ENCODE measurements around the gene DSTN. TPM values are rescaled to one million over a fixed set of nuclear protein-coding genes. Genes with fewer than 3 reads are reported as not detected.

The DSTN gene
- 10 to 100 TPM; 91.2 to 94.3 TPM for total RNA-seq

DNA sequence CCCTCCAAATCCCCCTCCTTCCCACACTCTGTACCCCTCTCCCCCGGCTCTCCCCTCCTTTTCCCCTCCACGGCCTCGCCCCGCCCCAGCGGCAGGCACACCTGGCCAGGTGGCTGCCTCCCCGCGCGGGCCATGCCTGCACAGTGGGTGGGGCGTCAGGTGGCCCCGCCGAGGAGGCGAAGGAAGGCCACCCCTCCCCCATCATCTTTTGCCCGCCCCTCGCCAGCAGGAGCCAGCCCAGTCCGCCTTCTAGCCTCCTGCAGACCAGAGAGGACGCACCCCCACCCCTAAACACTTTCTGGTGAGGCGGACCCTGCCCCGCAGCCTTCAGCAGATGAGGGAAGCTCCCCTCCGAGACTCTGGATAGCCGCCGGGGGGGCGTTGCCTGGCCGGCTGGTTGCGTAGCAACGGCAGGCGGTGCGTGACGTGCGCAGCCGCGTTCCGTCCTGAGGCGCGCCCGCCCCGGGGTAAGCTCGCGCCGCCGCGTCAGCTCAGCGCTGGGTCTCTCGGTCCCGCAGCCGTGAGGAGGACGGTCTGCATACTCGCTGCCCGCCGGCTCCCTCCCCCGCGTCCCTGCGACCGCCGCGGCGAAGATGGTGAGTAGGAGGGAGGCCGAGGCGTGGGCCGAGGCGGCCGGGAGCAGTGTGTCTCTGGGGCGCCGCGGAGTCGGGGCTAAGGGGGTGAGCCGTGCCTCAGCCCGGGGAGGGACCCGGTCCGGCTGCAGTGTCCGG is at the start of gene DSTN:
TSS of gene DSTN (plus strand) at position 460 of the 731 bp plus-strand sequence. CDS start at position 594, 134 bp downstream.
- intact Hi-C loops (cut with micrococcal nuclease) = loop anchor here (1.0 to 2.0 kb wide), 6 partner anchors 9 to 399 kb away; partner anchors contain the start of genes MGME1, RRBP1 and SNX5
- H3K9me3 Mint-ChIP-seq = no peaks in the 10 kb centered on the region
- H3K36me3 Mint-ChIP-seq = no peaks in the 10 kb centered on the region
- peak within 1 kb of the TSS; percentile 79 for H3K27ac Mint-ChIP-seq
- ChIA-PET POLR2A (interaction anchor here (0.6 to 3.0 kb wide), 9 partner anchors 9 to 398 kb away, joined by 3 to 31 read pairs (median 12); partner anchors contain the start of genes MGME1, RRBP1 and SNX5), CTCF (interaction anchor here (0.6 to 3.1 kb wide), 15 partner anchors 9 to 426 kb away, joined by 3 to 20 read pairs (median 5); partner anchors contain the start of genes BFSP1 and RRBP1)
- DNase-seq = peak; percentile 90
- no peaks in the 10 kb centered on the region for H3K27me3 Mint-ChIP-seq
- peaks cover 27% of the 10 kb centered on the region for H3K4me1 Mint-ChIP-seq (ENCODE audit: low read depth)
- peak within 1 kb of the TSS; percentile 90 for H3K4me3 Mint-ChIP-seq

DNA sequence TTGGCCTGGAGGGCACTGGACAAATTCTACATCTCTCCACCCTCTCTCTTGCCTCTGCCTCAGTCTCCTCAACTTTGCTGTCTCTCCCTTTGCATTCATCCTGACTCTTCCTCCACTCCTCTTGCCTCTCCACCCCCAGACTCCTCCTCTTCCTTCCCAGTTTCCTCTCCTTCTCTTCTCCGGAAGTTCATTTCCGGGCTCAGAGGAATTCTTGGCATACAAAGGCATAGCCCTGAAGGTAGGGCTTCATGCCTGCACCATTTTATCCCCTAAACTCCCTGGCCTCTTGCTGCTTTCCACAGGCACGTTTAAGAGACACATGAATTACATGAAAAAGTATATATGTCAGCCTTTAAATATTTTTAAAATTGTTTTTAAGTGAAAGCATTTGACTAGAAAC is 49.3 kb upstream of the DSTN start:
- no peak for DNase-seq
- Mint-ChIP-seq H3K27me3 (no peaks in the 10 kb centered on the region), H3K36me3 (no peaks in the 10 kb centered on the region), H3K27ac (no peak overlapping the region), H3K4me3 (no peak overlapping the region), H3K9me3 (no peaks in the 10 kb centered on the region), H3K4me1 (ENCODE audit: low read depth) (peaks cover 6% of the 10 kb centered on the region)
- ChIA-PET POLR2A (no interaction called here), CTCF (no interaction called here)
- intact Hi-C loops (cut with micrococcal nuclease) = no loop called here

DNA sequence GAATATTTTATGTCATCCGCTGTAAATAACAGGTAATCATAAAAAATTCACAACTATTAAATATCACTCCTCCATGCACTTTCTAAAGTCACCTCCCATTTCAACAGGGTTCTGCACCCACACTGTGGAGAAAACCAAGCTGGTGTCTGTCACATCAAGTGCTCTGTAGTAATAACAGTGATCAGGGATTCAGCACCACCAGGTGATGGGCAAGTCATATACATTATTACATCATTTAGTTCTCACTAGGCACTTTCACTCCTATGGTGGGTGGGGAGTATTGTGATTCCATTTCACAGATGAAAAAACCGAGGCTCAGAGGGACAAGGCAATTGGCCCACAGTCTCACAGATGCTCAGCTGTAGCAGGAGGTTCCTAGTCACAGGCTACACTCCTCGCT is 47.3 kb upstream of the DSTN start:
- Mint-ChIP-seq H3K27ac (no peak overlapping the region), H3K4me3 (no peak overlapping the region), H3K9me3 (no peaks in the 10 kb centered on the region), H3K4me1 (ENCODE audit: low read depth) (peaks cover 4% of the 10 kb centered on the region), H3K36me3 (no peaks in the 10 kb centered on the region), H3K27me3 (no peaks in the 10 kb centered on the region)
- DNase-seq = no peak
- ChIA-PET CTCF (interaction anchor here (1.0 to 1.5 kb wide), 2 partner anchors 17 to 126 kb away, joined by 3 to 4 read pairs; no protein-coding TSS in a partner anchor), POLR2A (no interaction called here)
- intact Hi-C loops (cut with micrococcal nuclease) = no loop called here

DNA sequence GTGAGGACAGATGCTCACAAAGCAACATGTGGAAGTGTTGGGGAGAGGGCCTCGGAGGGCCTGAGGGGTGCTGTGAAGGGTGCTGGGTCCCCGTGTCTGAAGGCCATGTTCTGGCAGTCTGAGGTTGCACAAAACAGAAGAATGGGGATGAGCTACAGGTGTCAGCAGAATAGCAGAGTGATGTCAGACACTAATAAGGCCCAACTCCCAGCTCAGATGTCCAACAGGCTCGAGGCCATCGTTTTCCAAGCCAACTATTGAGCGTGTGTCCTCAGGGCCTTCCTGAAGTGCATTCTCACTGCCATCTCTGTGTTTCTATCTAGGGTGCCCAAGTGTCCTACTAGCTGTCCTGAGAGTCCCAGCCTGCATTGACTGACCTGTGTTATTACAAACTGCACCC is 46.5 kb upstream of the DSTN start:
- Mint-ChIP-seq H3K27me3 (no peaks in the 10 kb centered on the region), H3K9me3 (no peaks in the 10 kb centered on the region), H3K36me3 (no peaks in the 10 kb centered on the region), H3K27ac (no peak overlapping the region), H3K4me3 (no peak overlapping the region), H3K4me1 (ENCODE audit: low read depth) (peaks cover 4% of the 10 kb centered on the region)
- intact Hi-C loops (cut with micrococcal nuclease) = no loop called here
- no peak for DNase-seq
- ChIA-PET POLR2A (no interaction called here), CTCF (interaction anchor here (1.0 to 1.5 kb wide), 3 partner anchors 18 to 414 kb away, joined by 3 to 4 read pairs (median 3); partner anchors contain the start of gene RRBP1)

DNA sequence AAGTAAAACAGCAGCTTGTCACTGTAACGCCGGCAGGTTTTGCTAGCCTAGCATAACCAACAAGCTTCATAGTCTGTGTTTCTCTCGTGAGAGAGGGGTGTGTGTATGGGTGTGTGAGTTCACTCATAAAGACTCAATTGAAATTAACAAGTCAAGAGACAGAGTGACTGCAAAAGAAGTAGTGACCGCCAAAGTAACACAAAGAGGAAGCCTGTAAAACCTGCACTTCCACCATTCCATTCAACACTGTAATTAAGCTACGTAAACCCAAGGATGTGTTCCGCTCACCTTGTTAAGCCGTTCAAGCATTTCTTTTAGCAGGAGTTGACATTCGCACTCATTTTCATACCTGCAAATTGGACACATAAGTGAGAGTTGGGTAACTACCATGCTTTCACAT is 45.3 kb upstream of the DSTN start:
- Mint-ChIP-seq H3K4me3 (no peak overlapping the region), H3K27ac (no peak overlapping the region), H3K27me3 (no peaks in the 10 kb centered on the region), H3K9me3 (no peaks in the 10 kb centered on the region), H3K4me1 (ENCODE audit: low read depth) (peaks cover 4% of the 10 kb centered on the region), H3K36me3 (no peaks in the 10 kb centered on the region)
- ChIA-PET POLR2A (no interaction called here), CTCF (interaction anchor here (1.0 to 1.1 kb wide), 3 partner anchors 20 to 413 kb away, joined by 3 read pairs; partner anchors contain the start of gene RRBP1)
- no peak for DNase-seq
- intact Hi-C loops (cut with micrococcal nuclease) = no loop called here

DNA sequence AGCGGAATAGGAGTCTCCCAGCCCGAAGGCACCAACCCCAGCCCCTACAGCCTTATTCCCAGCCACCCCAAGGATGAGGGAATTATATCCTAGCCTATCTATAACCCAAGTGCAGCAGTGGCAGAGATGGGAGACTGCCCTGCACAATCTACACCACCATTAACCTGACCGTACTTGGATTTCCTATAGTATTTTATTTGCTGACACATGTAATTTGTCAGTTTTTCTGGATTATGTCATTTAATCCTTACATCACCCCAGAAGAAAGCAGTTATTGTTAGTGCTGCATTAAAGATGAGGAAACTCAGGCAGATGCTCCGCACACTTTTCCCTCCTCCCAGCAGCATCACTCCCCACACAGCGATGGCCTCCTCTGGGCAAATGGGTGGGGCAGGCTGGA is 44.7 kb upstream of the DSTN start:
- H3K36me3 Mint-ChIP-seq = no peaks in the 10 kb centered on the region
- CTCF ChIA-PET = interaction anchor here (1.1 kb wide), 1 partner anchor 20 kb away, joined by 3 read pairs; no protein-coding TSS in a partner anchor

DNA sequence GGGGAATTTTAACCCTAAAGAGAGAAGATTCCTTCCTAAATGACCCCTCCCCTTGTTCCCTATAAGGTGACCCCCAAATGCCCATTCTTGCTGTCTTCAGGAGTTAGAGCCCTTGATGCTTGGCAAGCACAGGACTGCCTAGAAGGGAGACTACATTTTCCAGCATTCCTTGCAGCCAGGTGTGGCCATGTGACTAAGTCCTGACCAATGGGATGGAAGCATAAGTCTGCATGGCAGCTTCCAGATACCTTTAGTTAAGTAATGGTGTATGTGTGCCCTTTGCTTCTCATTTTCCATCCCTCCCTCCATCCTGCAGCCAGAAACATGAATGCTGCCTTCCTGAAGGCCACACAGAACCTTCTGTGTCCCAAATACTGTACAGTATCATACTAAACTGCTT is 44.2 kb upstream of the DSTN start:
- DNase-seq = peak; percentile 33
- POLR2A ChIA-PET = no interaction called here
- H3K27me3 Mint-ChIP-seq = peaks cover 3% of the 10 kb centered on the region
- no peak overlapping the region for H3K27ac Mint-ChIP-seq
- intact Hi-C loops (cut with micrococcal nuclease) = no loop called here
- peaks cover 8% of the 10 kb centered on the region for H3K4me1 Mint-ChIP-seq (ENCODE audit: low read depth)
- H3K9me3 Mint-ChIP-seq = no peaks in the 10 kb centered on the region
- no peak overlapping the region for H3K4me3 Mint-ChIP-seq
- no peaks in the 10 kb centered on the region for H3K36me3 Mint-ChIP-seq
- CTCF ChIA-PET = interaction anchor here (1.1 kb wide), 1 partner anchor 21 kb away, joined by 3 read pairs; no protein-coding TSS in a partner anchor

More for the DNA sequence above, 44.7 kb upstream of the DSTN start:
- intact Hi-C loops (cut with micrococcal nuclease) = no loop called here
- DNase-seq = no peak
- no peak overlapping the region for H3K27ac Mint-ChIP-seq
- no peaks in the 10 kb centered on the region for H3K9me3 Mint-ChIP-seq
- POLR2A ChIA-PET = no interaction called here
- H3K27me3 Mint-ChIP-seq = no peaks in the 10 kb centered on the region
- H3K4me3 Mint-ChIP-seq = no peak overlapping the region
- peaks cover 4% of the 10 kb centered on the region for H3K4me1 Mint-ChIP-seq (ENCODE audit: low read depth)

DNA sequence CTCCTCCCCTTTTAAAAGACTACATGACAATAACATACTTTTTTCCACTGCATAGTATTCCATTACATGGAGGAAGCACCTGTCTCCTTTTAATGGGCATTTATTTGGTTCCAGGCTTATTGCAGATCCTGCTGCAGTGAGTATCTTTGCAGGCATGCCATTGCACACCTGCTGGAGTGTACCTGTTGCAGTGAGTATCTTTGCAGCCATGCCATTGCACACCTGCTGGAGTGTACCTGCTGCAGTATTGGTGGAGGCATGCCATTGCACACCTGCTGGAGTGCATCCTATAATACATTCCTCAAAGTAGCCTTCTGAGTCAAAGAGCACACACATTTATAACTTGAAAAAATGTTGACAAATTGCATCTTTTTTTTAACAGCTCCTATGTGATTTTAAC is 40.3 kb upstream of the DSTN start:
- H3K4me3 Mint-ChIP-seq = no peak overlapping the region
- H3K9me3 Mint-ChIP-seq = no peaks in the 10 kb centered on the region
- H3K27ac Mint-ChIP-seq = no peak overlapping the region
- DNase-seq = no peak
- CTCF ChIA-PET = interaction anchor here (1.3 to 3.2 kb wide), 3 partner anchors 16 to 409 kb away, joined by 3 to 18 read pairs (median 6); no protein-coding TSS in a partner anchor
- intact Hi-C loops (cut with micrococcal nuclease) = no loop called here
- POLR2A ChIA-PET = no interaction called here
- peaks cover 3% of the 10 kb centered on the region for H3K27me3 Mint-ChIP-seq
- H3K4me1 Mint-ChIP-seq (ENCODE audit: low read depth) = peaks cover 17% of the 10 kb centered on the region
- H3K36me3 Mint-ChIP-seq = no peaks in the 10 kb centered on the region

DNA sequence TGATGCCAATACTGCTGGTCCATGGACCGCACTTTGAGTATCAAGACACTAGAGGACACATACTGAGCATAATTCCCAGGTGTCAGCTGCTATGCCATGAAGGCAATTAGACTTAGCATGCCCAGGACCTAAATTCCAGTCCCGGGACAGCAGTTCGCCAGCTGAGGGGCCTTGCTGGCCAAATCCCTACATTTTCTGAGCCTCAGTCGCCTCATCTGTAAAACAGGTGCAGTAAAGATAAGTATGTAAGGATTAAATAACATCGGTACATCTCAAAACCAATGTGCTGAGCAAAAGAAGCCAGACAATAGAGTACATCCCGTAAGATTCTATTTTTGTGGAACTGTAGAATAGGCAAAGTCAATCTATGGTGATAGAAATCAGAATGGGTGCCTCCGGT is 39.7 kb upstream of the DSTN start:
- DNase-seq = no peak
- H3K9me3 Mint-ChIP-seq = no peaks in the 10 kb centered on the region
- peaks cover 17% of the 10 kb centered on the region for H3K4me1 Mint-ChIP-seq (ENCODE audit: low read depth)
- H3K27ac Mint-ChIP-seq = no peak overlapping the region
- H3K36me3 Mint-ChIP-seq = no peaks in the 10 kb centered on the region
- POLR2A ChIA-PET = no interaction called here
- peaks cover 3% of the 10 kb centered on the region for H3K27me3 Mint-ChIP-seq
- CTCF ChIA-PET = interaction anchor here (1.3 to 3.2 kb wide), 5 partner anchors 16 to 409 kb away, joined by 3 to 18 read pairs (median 6); partner anchors contain the start of gene RRBP1
- peak overlapping the region; percentile 26 for H3K4me3 Mint-ChIP-seq
- intact Hi-C loops (cut with micrococcal nuclease) = loop anchor here (2.0 to 10.0 kb wide), 4 partner anchors 137 to 605 kb away; partner anchors contain the start of genes KAT14, MGME1, PET117 and RRBP1

DNA sequence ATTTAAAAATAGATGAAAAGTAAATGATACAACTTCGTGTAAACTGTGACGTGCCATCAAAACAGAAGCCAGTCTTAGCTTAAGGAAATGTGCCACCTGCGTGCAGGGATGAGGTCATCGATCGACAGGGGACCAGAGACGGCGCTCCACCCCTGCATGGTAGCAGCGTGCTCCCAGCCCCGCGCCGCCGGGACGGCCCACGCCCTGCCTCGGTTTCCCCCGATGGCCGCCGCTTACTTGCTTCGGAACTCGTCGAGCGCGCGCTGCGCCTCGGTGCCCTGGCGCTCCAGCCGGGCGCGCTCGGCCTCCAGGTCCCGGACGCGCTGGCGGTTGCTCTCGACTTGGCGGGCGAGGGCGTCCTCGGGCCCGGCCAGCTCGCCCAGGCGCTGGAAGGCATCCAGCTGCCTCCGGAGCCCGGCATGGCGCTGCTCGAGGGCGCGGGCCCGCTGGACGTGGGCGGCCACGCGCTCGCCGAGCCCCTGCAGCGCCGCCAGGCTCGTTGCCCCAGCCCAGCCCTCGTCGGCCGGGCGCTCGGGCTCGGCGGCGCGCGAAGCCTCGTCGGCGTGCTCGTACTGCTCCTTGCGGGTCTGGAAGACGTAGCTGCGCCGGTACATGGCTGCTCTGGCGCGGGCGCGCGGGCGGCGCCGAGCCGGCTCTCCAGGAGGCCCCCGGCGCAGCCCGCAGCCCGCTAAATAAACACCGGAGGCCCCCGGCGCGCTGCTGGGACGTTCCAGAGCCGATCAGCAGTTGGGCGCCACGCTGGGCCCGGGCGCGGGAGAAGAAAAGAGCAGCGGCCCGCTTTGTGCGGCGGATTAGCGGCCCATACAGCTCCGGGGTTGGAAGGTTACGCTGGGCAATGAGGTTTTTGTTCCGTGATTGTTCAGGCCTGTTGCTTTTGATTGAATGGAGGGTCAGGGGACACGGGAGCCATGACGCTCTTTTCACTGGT is 38.9 kb upstream of the DSTN start, which contains the start of gene BFSP1:
TSS of gene BFSP1 (minus strand) at position 664 of the 949 bp plus-strand sequence. CDS start at position 614, 50 bp downstream.
- POLR2A ChIA-PET = interaction anchor here (1.4 to 1.6 kb wide), 2 partner anchors 12 to 151 kb away, joined by 5 read pairs; partner anchors contain the start of gene RRBP1

DNA sequence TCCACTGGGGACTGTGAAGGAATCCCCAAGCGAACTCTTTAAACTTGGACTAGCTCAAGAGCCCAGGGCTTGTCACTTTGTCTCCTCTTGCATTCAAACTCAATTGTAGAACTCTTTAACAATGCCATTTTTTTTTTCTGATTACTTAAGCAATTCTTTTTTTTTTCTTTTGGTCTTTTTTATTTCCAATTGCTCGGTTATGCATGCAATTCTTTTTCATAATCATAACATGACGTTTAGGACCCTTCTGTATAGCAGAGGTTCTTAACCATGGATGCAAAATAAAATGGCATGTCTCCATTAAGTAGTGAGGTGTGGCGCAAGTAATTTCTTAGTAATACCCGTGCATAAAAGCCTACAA is 38.2 kb upstream of the DSTN start:
- Mint-ChIP-seq H3K36me3 (no peaks in the 10 kb centered on the region), H3K27ac (peak overlapping the region; percentile 70), H3K4me1 (ENCODE audit: low read depth) (peaks cover 17% of the 10 kb centered on the region), H3K9me3 (no peaks in the 10 kb centered on the region), H3K27me3 (peaks cover 3% of the 10 kb centered on the region), H3K4me3 (peak overlapping the region; percentile 88)
- POLR2A ChIA-PET = interaction anchor here (1.4 to 1.6 kb wide), 2 partner anchors 13 to 151 kb away, joined by 5 read pairs; partner anchors contain the start of gene RRBP1
- intact Hi-C loops (cut with micrococcal nuclease) = loop anchor here (1.0 to 10.0 kb wide), 5 partner anchors 26 to 603 kb away; partner anchors contain the start of genes KAT14, MGME1, PET117 and RRBP1
- CTCF ChIA-PET = interaction anchor here (0.6 to 3.2 kb wide), 10 partner anchors 23 to 372 kb away, joined by 3 to 18 read pairs (median 3); partner anchors contain the start of genes DSTN and RRBP1
- DNase-seq = no peak

More for the DNA sequence above, 38.9 kb upstream of the DSTN start, which contains the start of gene BFSP1:
- Mint-ChIP-seq H3K4me1 (ENCODE audit: low read depth) (peaks cover 17% of the 10 kb centered on the region), H3K9me3 (no peaks in the 10 kb centered on the region), H3K36me3 (no peaks in the 10 kb centered on the region), H3K27me3 (peaks cover 3% of the 10 kb centered on the region), H3K27ac (peak within 1 kb of the TSS; percentile 70), H3K4me3 (peak within 1 kb of the TSS; percentile 88)
- CTCF ChIA-PET = interaction anchor here (0.6 to 3.2 kb wide), 13 partner anchors 17 to 408 kb away, joined by 3 to 18 read pairs (median 3); partner anchors contain the start of genes DSTN and RRBP1
- peak; percentile 72 for DNase-seq
- intact Hi-C loops (cut with micrococcal nuclease) = loop anchor here (1.0 to 10.0 kb wide), 5 partner anchors 26 to 604 kb away; partner anchors contain the start of genes KAT14, MGME1, PET117 and RRBP1

Data from activated CD4-positive, alpha-beta memory T cell treated with anti-CD3 and anti-CD28 coated beads for 36 hours (primary cell).